H9 (cell line): ENCODE measurements around the gene VPS54. TPM values are rescaled to one million over a fixed set of nuclear protein-coding genes. Genes with fewer than 3 reads are reported as not detected.

Experiments used
- DNase-seq: peaks from one replicate; pipeline ENCODE4 v3.0.0-alpha.2; 2017
- H2AFZ ChIP-seq: one replicate; pipeline ENCODE4 v1.6.1; 2013; ENCODE audit warnings: mild to moderate bottlenecking, low read length, control low read depth, moderate library complexity
- H2AK5ac ChIP-seq: 2 replicates; pipeline ENCODE4 v1.6.1; 2013; ENCODE audit warnings: low read length, control low read depth, mixed read lengths; ENCODE audit not compliant: insufficient read length
- H2BK120ac ChIP-seq: one replicate; pipeline ENCODE4 v1.6.1; 2013; ENCODE audit warnings: low read depth, mild to moderate bottlenecking, low read length, control low read depth, inconsistent platforms; ENCODE audit not compliant: poor library complexity, severe bottlenecking
- H2BK12ac ChIP-seq: 2 replicates; pipeline ENCODE4 v1.6.1; 2013; ENCODE audit warnings: low read length, control low read depth, mixed read lengths, low read depth; ENCODE audit not compliant: insufficient read length
- H2BK15ac ChIP-seq: 2 replicates; pipeline ENCODE4 v1.6.1; 2013; ENCODE audit warnings: low read depth, low read length, control low read depth
- H2BK20ac ChIP-seq: one replicate; pipeline ENCODE4 v1.6.1; 2013; ENCODE audit warnings: low read depth, mild to moderate bottlenecking, low read length, control low read depth, inconsistent platforms; ENCODE audit not compliant: poor library complexity, severe bottlenecking
- H2BK5ac ChIP-seq: 2 replicates; pipeline ENCODE4 v1.6.1; 2013; ENCODE audit warnings: low read length, control low read depth, mixed read lengths; ENCODE audit not compliant: insufficient read length
- H3K14ac ChIP-seq: 2 replicates; pipeline ENCODE4 v1.6.1; 2013; ENCODE audit warnings: low read length, control low read depth; ENCODE audit not compliant: insufficient read depth
- H3K18ac ChIP-seq: 2 replicates; pipeline ENCODE4 v1.6.1; 2013; ENCODE audit warnings: low read depth, mild to moderate bottlenecking, mixed read lengths, low read length, control low read depth; ENCODE audit not compliant: insufficient read length
- H3K23ac ChIP-seq: 2 replicates; pipeline ENCODE4 v1.6.1; 2013; ENCODE audit warnings: low read length, control low read depth, mixed read lengths, low read depth; ENCODE audit not compliant: insufficient read length
- H3K23me2 ChIP-seq: 2 replicates; pipeline ENCODE4 v1.6.1; 2013; ENCODE audit warnings: low read depth, mild to moderate bottlenecking, mixed read lengths, low read length, control low read depth; ENCODE audit not compliant: insufficient read length, poor library complexity, severe bottlenecking
- H3K27ac ChIP-seq: 2 replicates; pipeline ENCODE4 v1.5.1; 2013; ENCODE audit warnings: low read length, control low read depth, mixed read lengths, low read depth; ENCODE audit not compliant: insufficient read length
- H3K27me3 ChIP-seq: 2 replicates; pipeline ENCODE4 v1.6.1; 2013; ENCODE audit warnings: low read length, control low read depth, inconsistent platforms; ENCODE audit not compliant: insufficient read depth
- H3K4ac ChIP-seq: 2 replicates; pipeline ENCODE4 v1.6.1; 2013; ENCODE audit warnings: low read depth, mild to moderate bottlenecking, control low read depth, inconsistent platforms, low read length, moderate library complexity
- H3K4me1 ChIP-seq: 2 replicates; pipeline ENCODE4 v1.6.1; 2013; ENCODE audit warnings: low read length, control low read depth, inconsistent platforms; ENCODE audit not compliant: insufficient read depth
- H3K4me2 ChIP-seq: 2 replicates; pipeline ENCODE4 v1.6.1; 2013; ENCODE audit warnings: low read length, control low read depth, mixed read lengths; ENCODE audit not compliant: insufficient read length, insufficient read depth
- H3K56ac ChIP-seq: 2 replicates; pipeline ENCODE4 v1.6.1; 2013; ENCODE audit warnings: low read depth, mild to moderate bottlenecking, mixed read lengths, low read length, control low read depth; ENCODE audit not compliant: insufficient read length
- H3K79me1 ChIP-seq: 2 replicates; pipeline ENCODE4 v1.6.1; 2013; ENCODE audit warnings: low read depth, mild to moderate bottlenecking, moderate library complexity, low read length, control low read depth, inconsistent platforms; ENCODE audit not compliant: insufficient read depth, poor library complexity, severe bottlenecking
- H3K79me2 ChIP-seq: 2 replicates; pipeline ENCODE4 v1.6.1; 2013; ENCODE audit warnings: low read length, control low read depth, inconsistent platforms; ENCODE audit not compliant: insufficient read depth
- H3K9ac ChIP-seq: 2 replicates; pipeline ENCODE4 v1.6.1; 2013; ENCODE audit warnings: low read length, control low read depth, mixed read lengths; ENCODE audit not compliant: insufficient read length; ENCODE audit errors: extremely low read depth
- H3K9me3 ChIP-seq: one replicate; pipeline ENCODE4 v1.6.1; 2013; ENCODE audit warnings: low read depth, low read length, inconsistent platforms; ENCODE audit not compliant: control insufficient read depth
- H3T11ph ChIP-seq: one replicate; pipeline ENCODE4 v1.6.1; 2013; ENCODE audit warnings: mild to moderate bottlenecking, low read length, control low read depth, inconsistent platforms
- H4K20me1 ChIP-seq: one replicate; pipeline ENCODE4 v1.6.1; 2013; ENCODE audit not compliant: control insufficient read depth, insufficient read length, insufficient read depth
- H4K5ac ChIP-seq: 2 replicates; pipeline ENCODE4 v1.6.1; 2013; ENCODE audit warnings: low read depth, mild to moderate bottlenecking, mixed read lengths, low read length, control low read depth; ENCODE audit not compliant: insufficient read length
- H4K8ac ChIP-seq: replicated peaks from 2 replicates; pipeline ENCODE4 v1.6.1; 2013; ENCODE audit warnings: low read length, control low read depth, mixed read lengths, low read depth; ENCODE audit not compliant: insufficient read length
- H4K91ac ChIP-seq: 2 replicates; pipeline ENCODE4 v1.6.1; 2013; ENCODE audit warnings: low read depth, mild to moderate bottlenecking, moderate library complexity, mixed read lengths, low read length, control low read depth; ENCODE audit not compliant: insufficient read length
- H3K27ac Mint-ChIP-seq, 3 experiments: 2 replicates in 2 of 3; 3 replicates in 1 of 3; pipeline ENCODE4 v1.8.0; 2020 to 2021; ENCODE audit warnings: mixed read lengths in 3 of 3, mild to moderate bottlenecking in 1 of 3, moderate library complexity in 1 of 3
- H3K27me3 Mint-ChIP-seq: 2 replicates; pipeline ENCODE4 v1.8.0; 2021; ENCODE audit warnings: low read depth, mild to moderate bottlenecking, moderate library complexity, mixed read lengths
- H3K36me3 Mint-ChIP-seq, 3 experiments: 2 replicates in 2 of 3; 3 replicates in 1 of 3; pipeline ENCODE4 v1.8.0; 2020 to 2021; ENCODE audit warnings: low read depth in 3 of 3, mixed read lengths in 3 of 3; ENCODE audit not compliant: insufficient read depth in 1 of 3
- H3K4me1 Mint-ChIP-seq, 2 experiments: 2 replicates each; pipeline ENCODE4 v1.8.0; 2020; ENCODE audit warnings: mixed read lengths in 2 of 2
- H3K4me3 Mint-ChIP-seq, 2 experiments: 2 replicates in 1 of 2; 3 replicates in 1 of 2; pipeline ENCODE4 v1.8.0; 2020 to 2021; ENCODE audit warnings: mild to moderate bottlenecking in 2 of 2, mixed read lengths in 2 of 2, moderate library complexity in 1 of 2
- H3K9me3 Mint-ChIP-seq, 2 experiments: 2 replicates in 1 of 2; 3 replicates in 1 of 2; pipeline ENCODE4 v1.8.0; 2020; ENCODE audit warnings: mild to moderate bottlenecking in 2 of 2, mixed read lengths in 2 of 2, moderate library complexity in 1 of 2
- WGBS: extraction: QIAGEN DNeasy Blood & Tissue Kit; methylation state at CpG from one replicate; pipeline ENCODE4 v1.1.7; 2013; ENCODE audit warnings: missing lambda C conversion rate, low lambda C conversion rate, mixed read lengths; ENCODE audit not compliant: insufficient read length; ENCODE audit errors: extremely low coverage; 5-methylcytosine and 5-hydroxymethylcytosine counted together
- total RNA-seq: library from RNA; stranded (reverse); gene quantifications from 2 replicates; pipeline ENCODE4 v1.2.1, GENCODE V29; 2021
- TF ChIP-seq, protein P1 (sequence below): fragments of 200-600 bp; sonication (generic); conservative IDR thresholded peaks from 3 replicates; pipeline ENCODE4 v1.8.0; 2021; ENCODE audit warnings: antibody characterized with exemption, mild to moderate bottlenecking

The VPS54 gene
- total RNA-seq, 1 experiment from 2014 or later, result 13.4 TPM

DNA sequence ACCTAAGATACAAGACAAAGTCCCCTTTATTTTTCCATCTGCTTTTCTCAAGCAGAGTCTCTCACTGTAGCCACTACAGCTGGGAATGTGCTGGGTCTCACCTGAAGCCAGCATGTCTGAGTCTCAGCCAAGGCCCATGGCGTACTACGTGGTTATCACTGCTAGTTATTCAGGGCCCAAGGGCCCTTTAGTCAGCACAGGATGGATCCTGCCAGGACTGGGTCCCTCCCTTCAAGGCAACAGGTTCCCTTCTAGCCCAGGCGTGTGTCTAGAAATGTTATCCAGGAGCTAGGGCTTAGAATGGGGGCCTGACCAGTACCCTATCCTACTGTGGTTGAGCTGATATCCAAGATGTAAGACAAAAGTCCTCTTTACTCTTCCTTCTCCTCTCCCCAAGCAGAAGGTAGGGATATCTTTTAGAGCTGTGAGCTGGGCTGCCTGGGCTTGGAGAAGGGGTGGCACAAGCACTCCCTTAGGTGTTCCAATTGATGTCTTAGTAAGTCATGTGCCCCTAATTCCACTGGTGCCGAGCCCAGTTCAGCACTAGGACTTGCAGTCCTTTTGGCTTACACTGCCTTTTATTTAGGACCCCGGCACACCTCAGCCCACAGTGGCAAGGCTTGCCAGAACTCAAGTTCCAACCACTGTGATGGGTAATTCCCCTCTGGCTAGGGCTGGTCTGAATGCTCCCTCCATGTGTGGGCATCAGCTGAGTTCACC, 17.7 kb downstream of the VPS54 start:
- Histone ChIP-seq H4K5ac (no peak overlapping the region), H3K9ac (no peak overlapping the region), H4K20me1 (no peaks in the 10 kb centered on the region), H3K79me2 (no peaks in the 10 kb centered on the region), H3K56ac (no peak overlapping the region), H3K9me3 (no peaks in the 10 kb centered on the region), H3K18ac (no peak overlapping the region), H2AK5ac (no peak overlapping the region), H3T11ph (no peak overlapping the region), H4K91ac (no peak overlapping the region), H3K23me2 (no peaks in the 10 kb centered on the region), H3K23ac (no peak overlapping the region), H3K4me1 (no peaks in the 10 kb centered on the region), H3K14ac (no peak overlapping the region), H3K4ac (no peak overlapping the region), H3K27me3 (no peaks in the 10 kb centered on the region), H3K4me2 (no peak overlapping the region), H2BK5ac (no peak overlapping the region), H2BK15ac (no peak overlapping the region), H3K27ac (no peak overlapping the region), H2BK12ac (no peak overlapping the region), H3K79me1 (no peaks in the 10 kb centered on the region), H4K8ac (no peak overlapping the region), H2BK20ac (no peak overlapping the region), H2BK120ac (no peak overlapping the region), H2AFZ (no peak overlapping the region)
- no peak for DNase-seq
- H3K27ac Mint-ChIP-seq, result no peak overlapping the region
- TF ChIP-seq, protein P1, sequence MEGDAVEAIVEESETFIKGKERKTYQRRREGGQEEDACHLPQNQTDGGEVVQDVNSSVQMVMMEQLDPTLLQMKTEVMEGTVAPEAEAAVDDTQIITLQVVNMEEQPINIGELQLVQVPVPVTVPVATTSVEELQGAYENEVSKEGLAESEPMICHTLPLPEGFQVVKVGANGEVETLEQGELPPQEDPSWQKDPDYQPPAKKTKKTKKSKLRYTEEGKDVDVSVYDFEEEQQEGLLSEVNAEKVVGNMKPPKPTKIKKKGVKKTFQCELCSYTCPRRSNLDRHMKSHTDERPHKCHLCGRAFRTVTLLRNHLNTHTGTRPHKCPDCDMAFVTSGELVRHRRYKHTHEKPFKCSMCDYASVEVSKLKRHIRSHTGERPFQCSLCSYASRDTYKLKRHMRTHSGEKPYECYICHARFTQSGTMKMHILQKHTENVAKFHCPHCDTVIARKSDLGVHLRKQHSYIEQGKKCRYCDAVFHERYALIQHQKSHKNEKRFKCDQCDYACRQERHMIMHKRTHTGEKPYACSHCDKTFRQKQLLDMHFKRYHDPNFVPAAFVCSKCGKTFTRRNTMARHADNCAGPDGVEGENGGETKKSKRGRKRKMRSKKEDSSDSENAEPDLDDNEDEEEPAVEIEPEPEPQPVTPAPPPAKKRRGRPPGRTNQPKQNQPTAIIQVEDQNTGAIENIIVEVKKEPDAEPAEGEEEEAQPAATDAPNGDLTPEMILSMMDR, result no peak
- no CpG with 5 or more reads among the region's 5 CpGs for WGBS
- H3K36me3 Mint-ChIP-seq, result peaks cover 16 to 39% (median 24%) of the 10 kb centered on the region in 3 experiments
- no peak overlapping the region for H3K4me3 Mint-ChIP-seq
- peaks cover 20 to 28% of the 10 kb centered on the region in 2 experiments for H3K9me3 Mint-ChIP-seq
- peaks cover 2 to 3% of the 10 kb centered on the region in 2 experiments; a peak in 2 of 4 replicates for H3K4me1 Mint-ChIP-seq
- H3K27me3 Mint-ChIP-seq, result no peaks in the 10 kb centered on the region; the same call in 1 of the 2 replicates
